ENCODE data around the gene SEZ6L.

GRCh38 chr22:26229910-26230309, 60.6 kb downstream of the SEZ6L start:
- TF ChIP-seq POLR2A (IDR thresholded peaks at IDR 0.05): no peak
- TF ChIP-seq, protein P1, sequence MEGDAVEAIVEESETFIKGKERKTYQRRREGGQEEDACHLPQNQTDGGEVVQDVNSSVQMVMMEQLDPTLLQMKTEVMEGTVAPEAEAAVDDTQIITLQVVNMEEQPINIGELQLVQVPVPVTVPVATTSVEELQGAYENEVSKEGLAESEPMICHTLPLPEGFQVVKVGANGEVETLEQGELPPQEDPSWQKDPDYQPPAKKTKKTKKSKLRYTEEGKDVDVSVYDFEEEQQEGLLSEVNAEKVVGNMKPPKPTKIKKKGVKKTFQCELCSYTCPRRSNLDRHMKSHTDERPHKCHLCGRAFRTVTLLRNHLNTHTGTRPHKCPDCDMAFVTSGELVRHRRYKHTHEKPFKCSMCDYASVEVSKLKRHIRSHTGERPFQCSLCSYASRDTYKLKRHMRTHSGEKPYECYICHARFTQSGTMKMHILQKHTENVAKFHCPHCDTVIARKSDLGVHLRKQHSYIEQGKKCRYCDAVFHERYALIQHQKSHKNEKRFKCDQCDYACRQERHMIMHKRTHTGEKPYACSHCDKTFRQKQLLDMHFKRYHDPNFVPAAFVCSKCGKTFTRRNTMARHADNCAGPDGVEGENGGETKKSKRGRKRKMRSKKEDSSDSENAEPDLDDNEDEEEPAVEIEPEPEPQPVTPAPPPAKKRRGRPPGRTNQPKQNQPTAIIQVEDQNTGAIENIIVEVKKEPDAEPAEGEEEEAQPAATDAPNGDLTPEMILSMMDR (IDR thresholded peaks at IDR 0.05): no peak

Data from adrenal gland (tissue), 5 donors.